ENCODE measurements around the gene ALDH2. TPM values are rescaled to one million over a fixed set of nuclear protein-coding genes. Genes with fewer than 3 reads are reported as not detected.
"Not testable (repeated sequence)": the region's sequence is repeated elsewhere in the genome, so short reads cannot be mapped to it uniquely, and the experiment has no call there.

Gene ALDH2
- total and polyA plus RNA-seq, 4 experiments from 2014 or later: 0.47 to 3.1 (median 1.8) TPM

- Histone ChIP-seq H3K9me3 (ENCODE audit: control insufficient read depth in 1 of 2, low read length in 2 of 2) (no peaks in the 10 kb centered on the region), H3K27me3 (ENCODE audit: insufficient read depth, low read length) (no peaks in the 10 kb centered on the region), H3K36me3 (ENCODE audit: insufficient read depth, low read length) (peaks cover 6% of the 10 kb centered on the region), H3K4me1 (ENCODE audit: insufficient read depth, low read length) (no peaks in the 10 kb centered on the region), H3K27ac (ENCODE audit: low read depth, low read length) (no peak overlapping the region), H3K4me3 (ENCODE audit: low read length in 2 of 2) (no peak overlapping the region)
- intact Hi-C loops (cut with micrococcal nuclease): no loop called here
- H3K9me3 Mint-ChIP-seq: no peaks in the 10 kb centered on the region
- peaks cover 0 to 1% (median 0%) of the 10 kb centered on the region in 4 donors for H3K4me1 Mint-ChIP-seq
- DNase-seq: no peak
- H3K4me3 Mint-ChIP-seq: no peak overlapping the region
- H3K27ac Mint-ChIP-seq: no peak overlapping the region
- H3K27me3 Mint-ChIP-seq: no peaks in the 10 kb centered on the region
- H3K36me3 Mint-ChIP-seq: peaks cover 46 to 50% of the 10 kb centered on the region in 2 donors
- ChIA-PET POLR2A (ENCODE audit: partially characterized antibody) (no interaction called here), CTCF (ENCODE audit: partially characterized antibody) (no interaction called here)
Observed at GRCh38 chr12:111733340-111733915, 33.3 kb upstream of the ALDH2 start.

GRCh38 chr12:111739524-111739923 lies 27.2 kb upstream of the ALDH2 start:
- H3K9me3 ChIP-seq (ENCODE audit: control insufficient read depth in 1 of 2, low read length in 2 of 2); H3K4me1 ChIP-seq (ENCODE audit: insufficient read depth, low read length); CTCF ChIA-PET (ENCODE audit: partially characterized antibody); H3K4me3 Mint-ChIP-seq; H3K4me3 ChIP-seq (ENCODE audit: low read length in 2 of 2); H3K27ac ChIP-seq (ENCODE audit: low read depth, low read length); H3K4me1 Mint-ChIP-seq; POLR2A ChIA-PET (ENCODE audit: partially characterized antibody); intact Hi-C loops (cut with micrococcal nuclease); H3K27me3 Mint-ChIP-seq; DNase-seq; H3K27me3 ChIP-seq (ENCODE audit: insufficient read depth, low read length); H3K9me3 Mint-ChIP-seq: not testable (repeated sequence)
- Mint-ChIP-seq H3K27ac (peak overlapping the region in 1 of 7 donors; percentile 30), H3K36me3 (peaks cover 16 to 31% of the 10 kb centered on the region in 2 donors)
- peaks cover 11% of the 10 kb centered on the region for H3K36me3 ChIP-seq (ENCODE audit: insufficient read depth, low read length)

GRCh38 chr12:111741235-111741812 lies 25.4 kb upstream of the ALDH2 start:
- no peaks in the 10 kb centered on the region for H3K9me3 ChIP-seq (ENCODE audit: control insufficient read depth in 1 of 2, low read length in 2 of 2)
- no peaks in the 10 kb centered on the region for H3K27me3 ChIP-seq (ENCODE audit: insufficient read depth, low read length)
- Mint-ChIP-seq H3K27me3 (no peaks in the 10 kb centered on the region), H3K36me3 (peaks cover 27 to 43% of the 10 kb centered on the region in 2 donors), H3K27ac (peak overlapping the region in 4 of 7 donors; percentile 24 to 80 (median 68)), H3K9me3 (no peaks in the 10 kb centered on the region), H3K4me3 (no peak overlapping the region), H3K4me1 (no peaks in the 10 kb centered on the region)
- POLR2A ChIA-PET (ENCODE audit: partially characterized antibody): interaction anchor here (1.0 kb wide), 1 partner anchor 101 kb away, joined by 3 read pairs; the partner anchor contains the start of gene MAPKAPK5
- no peak overlapping the region for H3K27ac ChIP-seq (ENCODE audit: low read depth, low read length)
- peaks cover 19% of the 10 kb centered on the region for H3K36me3 ChIP-seq (ENCODE audit: insufficient read depth, low read length)
- DNase-seq: no peak
- H3K4me3 ChIP-seq (ENCODE audit: low read length in 2 of 2): no peak overlapping the region
- CTCF ChIA-PET (ENCODE audit: partially characterized antibody): no interaction called here
- H3K4me1 ChIP-seq (ENCODE audit: insufficient read depth, low read length): no peaks in the 10 kb centered on the region
- intact Hi-C loops (cut with micrococcal nuclease): no loop called here

GRCh38 chr12:111745211-111745610 lies 21.5 kb upstream of the ALDH2 start:
- H3K36me3 ChIP-seq (ENCODE audit: insufficient read depth, low read length): peaks cover 31% of the 10 kb centered on the region
- POLR2A ChIA-PET (ENCODE audit: partially characterized antibody): no interaction called here

GRCh38 chr12:111747333-111747732 lies 19.4 kb upstream of the ALDH2 start:
- Histone ChIP-seq H3K4me3 (ENCODE audit: low read length in 2 of 2) (no peak overlapping the region), H3K27me3 (ENCODE audit: insufficient read depth, low read length) (no peaks in the 10 kb centered on the region), H3K9me3 (ENCODE audit: control insufficient read depth in 1 of 2, low read length in 2 of 2) (no peaks in the 10 kb centered on the region), H3K36me3 (ENCODE audit: insufficient read depth, low read length) (peaks cover 28% of the 10 kb centered on the region), H3K4me1 (ENCODE audit: insufficient read depth, low read length) (no peaks in the 10 kb centered on the region), H3K27ac (ENCODE audit: low read depth, low read length) (no peak overlapping the region)
- Mint-ChIP-seq H3K9me3 (no peaks in the 10 kb centered on the region), H3K4me3 (no peak overlapping the region), H3K27me3 (no peaks in the 10 kb centered on the region), H3K4me1 (no peaks in the 10 kb centered on the region), H3K36me3 (peaks cover 29 to 39% of the 10 kb centered on the region in 2 donors), H3K27ac (no peak overlapping the region)
- intact Hi-C loops (cut with micrococcal nuclease): no loop called here
- ChIA-PET POLR2A (ENCODE audit: partially characterized antibody) (no interaction called here), CTCF (ENCODE audit: partially characterized antibody) (no interaction called here)
- DNase-seq: no peak

More at GRCh38 chr12:111745211-111745610, 21.5 kb upstream of the ALDH2 start:
- no peak overlapping the region for H3K4me3 ChIP-seq (ENCODE audit: low read length in 2 of 2)
- Mint-ChIP-seq H3K4me1 (no peaks in the 10 kb centered on the region), H3K27me3 (no peaks in the 10 kb centered on the region), H3K27ac (no peak overlapping the region), H3K9me3 (no peaks in the 10 kb centered on the region), H3K4me3 (no peak overlapping the region), H3K36me3 (peaks cover 29 to 43% of the 10 kb centered on the region in 2 donors)
- no peaks in the 10 kb centered on the region for H3K9me3 ChIP-seq (ENCODE audit: control insufficient read depth in 1 of 2, low read length in 2 of 2)
- no peak overlapping the region for H3K27ac ChIP-seq (ENCODE audit: low read depth, low read length)
- no peak for DNase-seq
- CTCF ChIA-PET (ENCODE audit: partially characterized antibody): interaction anchor here (1.2 to 1.6 kb wide), 2 partner anchors 9 to 68 kb away, joined by 4 to 6 read pairs; no protein-coding TSS in a partner anchor
- no peaks in the 10 kb centered on the region for H3K4me1 ChIP-seq (ENCODE audit: insufficient read depth, low read length)
- H3K27me3 ChIP-seq (ENCODE audit: insufficient read depth, low read length): no peaks in the 10 kb centered on the region
- intact Hi-C loops (cut with micrococcal nuclease): no loop called here

GRCh38 chr12:111748151-111748672 lies 18.5 kb upstream of the ALDH2 start:
- H3K27ac ChIP-seq (ENCODE audit: low read depth, low read length): no peak overlapping the region
- H3K4me1 Mint-ChIP-seq: no peaks in the 10 kb centered on the region
- H3K27me3 Mint-ChIP-seq: no peaks in the 10 kb centered on the region
- CTCF ChIA-PET (ENCODE audit: partially characterized antibody): no interaction called here
- H3K9me3 Mint-ChIP-seq: no peaks in the 10 kb centered on the region
- H3K4me3 Mint-ChIP-seq: no peak overlapping the region
- POLR2A ChIA-PET (ENCODE audit: partially characterized antibody): no interaction called here
- intact Hi-C loops (cut with micrococcal nuclease): no loop called here
- no peak for DNase-seq
- H3K9me3 ChIP-seq (ENCODE audit: control insufficient read depth in 1 of 2, low read length in 2 of 2): no peaks in the 10 kb centered on the region
- H3K36me3 Mint-ChIP-seq: peaks cover 29 to 38% of the 10 kb centered on the region in 2 donors
- H3K27ac Mint-ChIP-seq: no peak overlapping the region
- H3K4me1 ChIP-seq (ENCODE audit: insufficient read depth, low read length): no peaks in the 10 kb centered on the region
- no peaks in the 10 kb centered on the region for H3K27me3 ChIP-seq (ENCODE audit: insufficient read depth, low read length)
- H3K4me3 ChIP-seq (ENCODE audit: low read length in 2 of 2): no peak overlapping the region
- H3K36me3 ChIP-seq (ENCODE audit: insufficient read depth, low read length): peaks cover 28% of the 10 kb centered on the region

GRCh38 chr12:111748867-111749266 lies 17.9 kb upstream of the ALDH2 start:
- H3K27ac Mint-ChIP-seq: no peak overlapping the region
- no peaks in the 10 kb centered on the region for H3K27me3 ChIP-seq (ENCODE audit: insufficient read depth, low read length)
- H3K4me1 Mint-ChIP-seq: no peaks in the 10 kb centered on the region
- H3K4me1 ChIP-seq (ENCODE audit: insufficient read depth, low read length): no peaks in the 10 kb centered on the region
- H3K4me3 Mint-ChIP-seq: no peak overlapping the region
- no peak overlapping the region for H3K27ac ChIP-seq (ENCODE audit: low read depth, low read length)
- no peaks in the 10 kb centered on the region for H3K9me3 ChIP-seq (ENCODE audit: control insufficient read depth in 1 of 2, low read length in 2 of 2)
- H3K27me3 Mint-ChIP-seq: no peaks in the 10 kb centered on the region
- H3K9me3 Mint-ChIP-seq: no peaks in the 10 kb centered on the region
- POLR2A ChIA-PET (ENCODE audit: partially characterized antibody): no interaction called here
- no peak for DNase-seq
- H3K4me3 ChIP-seq (ENCODE audit: low read length in 2 of 2): no peak overlapping the region
- peaks cover 29 to 39% of the 10 kb centered on the region in 2 donors for H3K36me3 Mint-ChIP-seq
- intact Hi-C loops (cut with micrococcal nuclease): no loop called here
- CTCF ChIA-PET (ENCODE audit: partially characterized antibody): no interaction called here
- H3K36me3 ChIP-seq (ENCODE audit: insufficient read depth, low read length): peaks cover 28% of the 10 kb centered on the region

Measured in CD4-positive, alpha-beta memory T cell (primary cell).